H1 (cell line): ENCODE measurements around the gene KIF21A. TPM values are rescaled to one million over a fixed set of nuclear protein-coding genes. Genes with fewer than 3 reads are reported as not detected.

Experiments used
- EGR1 ChIP-seq: IDR thresholded peaks from 2 replicates; pipeline ENCODE4 v1.6.1; 2011; ENCODE audit warnings: low read depth, low read length, borderline replicate concordance
- JUN ChIP-seq: IDR thresholded peaks from 2 replicates; pipeline ENCODE4 v1.6.1; 2011; ENCODE audit warnings: low read depth, mild to moderate bottlenecking, improper control_type of control experiment, low read length
- KDM1A ChIP-seq: fragments of 200-600, 300-600 bp; sonication (generic); IDR thresholded peaks from 2 replicates; pipeline ENCODE4 v1.7.1; 2016; ENCODE audit warnings: mild to moderate bottlenecking, low read length, borderline replicate concordance
- KDM4A ChIP-seq: IDR thresholded peaks from one replicate; pipeline ENCODE4 v1.7.1; 2012; ENCODE audit warnings: low read depth, mild to moderate bottlenecking, moderate library complexity, low read length, inconsistent platforms; ENCODE audit not compliant: severe bottlenecking
- KDM5A ChIP-seq: fragments of 200-600 bp; IDR thresholded peaks from 2 replicates; pipeline ENCODE4 v1.7.1; 2012; ENCODE audit warnings: mild to moderate bottlenecking, low read length, inconsistent platforms, mixed read lengths
- TEAD4 ChIP-seq: IDR thresholded peaks from 2 replicates; pipeline ENCODE4 v1.6.1; 2012; ENCODE audit warnings: low read depth, low read length, inconsistent platforms, mixed read lengths
- polyA plus RNA-seq, 7 experiments: library from polyadenylated mRNA; depleted of rRNA in 3 of 7; stranded (reverse) in 5 of 7; unstranded in 2 of 7; fragments of >200 nt in 5 of 7; fragments of 200-250 nt in 2 of 7; gene quantifications; 1 replicate in 5 of 7; 2 replicates in 1 of 7; 4 replicates in 1 of 7; pipeline versions ENCODE4 v1.2.1 to v1.2.3, GENCODE V29; 2011 to 2013; ENCODE audit warnings: missing spikeins in 2 of 7, mixed read lengths in 2 of 7
- total RNA-seq: library from RNA; stranded (reverse); fragmentation: NEBNext Ultra II Directional; extraction: Animal tissue kit (Norgen Biotek cat#: 25700); gene quantifications from 2 replicates; pipeline ENCODE4 v1.2.1, GENCODE V29; 2021
- TF ChIP-seq, protein P1 (sequence below), 3 experiments: IDR thresholded peaks; 1 replicate in 2 of 3; 2 replicates in 1 of 3; pipeline versions ENCODE4 v1.5.1 to v1.6.1; 2011; ENCODE audit warnings: low read length in 3 of 3, mild to moderate bottlenecking in 3 of 3, inconsistent platforms in 2 of 3, low read depth in 1 of 3, moderate library complexity in 1 of 3; ENCODE audit not compliant: insufficient read depth in 1 of 3; ENCODE audit errors: control extremely low read depth in 1 of 3

The KIF21A gene
- total and polyA plus RNA-seq, 2 of the 8 experiments (the other 6 are each of a cell fraction or from before 2014, with no cell fraction given), result 10.0 to 26.0 TPM

DNA sequence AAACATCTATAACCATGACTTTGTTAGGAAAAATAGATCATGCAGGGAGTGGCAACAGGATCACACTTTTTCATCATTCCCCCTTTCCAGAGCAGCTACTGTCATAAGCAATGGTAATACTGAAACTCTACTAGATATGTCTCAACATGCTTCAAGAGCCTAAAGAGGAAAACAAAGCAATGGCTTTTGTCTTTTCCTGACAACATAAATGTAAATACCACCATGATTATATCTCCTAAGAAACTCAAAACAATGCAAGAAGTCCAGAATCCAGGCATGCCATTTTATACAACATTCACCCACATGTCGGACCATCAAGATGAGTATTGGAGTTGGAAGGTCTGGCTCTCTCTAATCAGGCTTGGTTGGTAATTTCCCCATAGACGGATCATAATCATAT lies 78.7 kb downstream of the KIF21A start (continued):
- TF ChIP-seq KDM5A, result no peak
- TF ChIP-seq KDM4A, result no peak
- no peak for TF ChIP-seq JUN
- TF ChIP-seq, protein P1, sequence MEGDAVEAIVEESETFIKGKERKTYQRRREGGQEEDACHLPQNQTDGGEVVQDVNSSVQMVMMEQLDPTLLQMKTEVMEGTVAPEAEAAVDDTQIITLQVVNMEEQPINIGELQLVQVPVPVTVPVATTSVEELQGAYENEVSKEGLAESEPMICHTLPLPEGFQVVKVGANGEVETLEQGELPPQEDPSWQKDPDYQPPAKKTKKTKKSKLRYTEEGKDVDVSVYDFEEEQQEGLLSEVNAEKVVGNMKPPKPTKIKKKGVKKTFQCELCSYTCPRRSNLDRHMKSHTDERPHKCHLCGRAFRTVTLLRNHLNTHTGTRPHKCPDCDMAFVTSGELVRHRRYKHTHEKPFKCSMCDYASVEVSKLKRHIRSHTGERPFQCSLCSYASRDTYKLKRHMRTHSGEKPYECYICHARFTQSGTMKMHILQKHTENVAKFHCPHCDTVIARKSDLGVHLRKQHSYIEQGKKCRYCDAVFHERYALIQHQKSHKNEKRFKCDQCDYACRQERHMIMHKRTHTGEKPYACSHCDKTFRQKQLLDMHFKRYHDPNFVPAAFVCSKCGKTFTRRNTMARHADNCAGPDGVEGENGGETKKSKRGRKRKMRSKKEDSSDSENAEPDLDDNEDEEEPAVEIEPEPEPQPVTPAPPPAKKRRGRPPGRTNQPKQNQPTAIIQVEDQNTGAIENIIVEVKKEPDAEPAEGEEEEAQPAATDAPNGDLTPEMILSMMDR (IDR thresholded peaks at IDR 0.05; ENCODE audit: control extremely low read depth in 1 of 3, insufficient read depth in 1 of 3, low read depth in 1 of 3, low read length in 3 of 3), result no peak
- no peak for TF ChIP-seq EGR1
- TF ChIP-seq TEAD4, result no peak
- TF ChIP-seq KDM1A, result no peak
- TF ChIP-seq, all 59 proteins: peak for 0
